AG09319 (cell line): ENCODE measurements around the gene EXOG.

Experiments
- DNase-seq: peaks from one replicate; pipeline ENCODE4 v3.0.0-alpha.2; 2010; ENCODE audit warnings: low read depth; ENCODE audit errors: extremely low read depth
- TF ChIP-seq, protein P1 (sequence below): IDR thresholded peaks from 2 replicates; pipeline ENCODE4 v1.5.1; 2011; ENCODE audit warnings: low read depth, mild to moderate bottlenecking, inconsistent platforms, low read length, moderate library complexity

The EXOG gene

DNA sequence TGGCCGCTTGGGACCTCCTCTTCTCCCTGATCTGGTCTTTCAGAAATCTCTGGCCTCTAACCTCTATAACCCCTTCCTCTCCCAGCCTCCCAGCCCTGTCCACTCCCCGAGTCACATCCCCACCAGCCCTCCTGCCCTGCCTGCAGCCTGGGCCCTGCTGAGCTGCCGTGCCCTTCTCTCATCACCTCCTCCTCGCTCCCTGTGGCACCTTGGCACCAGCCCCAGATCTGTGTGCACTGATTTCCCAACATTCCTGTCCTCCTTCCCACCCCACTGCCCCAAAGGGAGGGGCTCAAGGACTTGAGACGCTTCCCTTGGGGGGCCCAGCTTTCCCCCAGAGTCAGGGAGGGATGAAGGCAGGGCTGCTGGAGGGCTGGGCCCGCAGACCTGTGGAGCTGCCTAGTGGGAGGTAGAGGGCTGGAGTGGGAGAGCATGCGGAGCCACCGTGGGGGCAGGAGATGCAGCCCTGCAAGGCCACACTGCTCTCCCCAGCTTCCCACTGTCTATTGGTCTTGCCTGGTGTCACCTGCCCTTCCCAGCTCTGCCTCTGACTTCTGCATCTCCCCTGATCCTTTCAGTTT is 42.7 kb downstream of the EXOG start:
- TF ChIP-seq, protein P1, sequence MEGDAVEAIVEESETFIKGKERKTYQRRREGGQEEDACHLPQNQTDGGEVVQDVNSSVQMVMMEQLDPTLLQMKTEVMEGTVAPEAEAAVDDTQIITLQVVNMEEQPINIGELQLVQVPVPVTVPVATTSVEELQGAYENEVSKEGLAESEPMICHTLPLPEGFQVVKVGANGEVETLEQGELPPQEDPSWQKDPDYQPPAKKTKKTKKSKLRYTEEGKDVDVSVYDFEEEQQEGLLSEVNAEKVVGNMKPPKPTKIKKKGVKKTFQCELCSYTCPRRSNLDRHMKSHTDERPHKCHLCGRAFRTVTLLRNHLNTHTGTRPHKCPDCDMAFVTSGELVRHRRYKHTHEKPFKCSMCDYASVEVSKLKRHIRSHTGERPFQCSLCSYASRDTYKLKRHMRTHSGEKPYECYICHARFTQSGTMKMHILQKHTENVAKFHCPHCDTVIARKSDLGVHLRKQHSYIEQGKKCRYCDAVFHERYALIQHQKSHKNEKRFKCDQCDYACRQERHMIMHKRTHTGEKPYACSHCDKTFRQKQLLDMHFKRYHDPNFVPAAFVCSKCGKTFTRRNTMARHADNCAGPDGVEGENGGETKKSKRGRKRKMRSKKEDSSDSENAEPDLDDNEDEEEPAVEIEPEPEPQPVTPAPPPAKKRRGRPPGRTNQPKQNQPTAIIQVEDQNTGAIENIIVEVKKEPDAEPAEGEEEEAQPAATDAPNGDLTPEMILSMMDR, result no peak
- no peak for DNase-seq

DNA sequence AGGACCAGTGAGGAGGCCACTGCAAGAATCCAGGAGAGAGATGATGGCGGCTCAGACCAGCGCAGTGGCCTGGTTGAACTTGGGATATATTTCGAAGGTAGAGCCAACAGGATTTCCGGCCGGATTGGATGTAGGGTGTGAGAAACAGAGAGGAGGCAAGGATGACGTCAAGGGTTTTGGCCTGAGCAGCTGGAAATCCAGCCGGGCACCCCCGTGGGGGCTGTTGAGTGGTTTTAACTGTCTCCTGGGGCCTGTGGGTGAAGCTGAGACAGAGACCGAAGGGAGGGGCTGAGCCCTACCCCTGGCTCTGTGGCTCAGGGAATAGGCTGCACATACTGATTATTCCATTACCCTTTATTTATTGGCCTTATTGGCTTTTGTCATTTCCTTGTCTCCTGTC is 45.7 kb downstream of the EXOG start:
- no peak for DNase-seq
- TF ChIP-seq, protein P1, result no peak

DNA sequence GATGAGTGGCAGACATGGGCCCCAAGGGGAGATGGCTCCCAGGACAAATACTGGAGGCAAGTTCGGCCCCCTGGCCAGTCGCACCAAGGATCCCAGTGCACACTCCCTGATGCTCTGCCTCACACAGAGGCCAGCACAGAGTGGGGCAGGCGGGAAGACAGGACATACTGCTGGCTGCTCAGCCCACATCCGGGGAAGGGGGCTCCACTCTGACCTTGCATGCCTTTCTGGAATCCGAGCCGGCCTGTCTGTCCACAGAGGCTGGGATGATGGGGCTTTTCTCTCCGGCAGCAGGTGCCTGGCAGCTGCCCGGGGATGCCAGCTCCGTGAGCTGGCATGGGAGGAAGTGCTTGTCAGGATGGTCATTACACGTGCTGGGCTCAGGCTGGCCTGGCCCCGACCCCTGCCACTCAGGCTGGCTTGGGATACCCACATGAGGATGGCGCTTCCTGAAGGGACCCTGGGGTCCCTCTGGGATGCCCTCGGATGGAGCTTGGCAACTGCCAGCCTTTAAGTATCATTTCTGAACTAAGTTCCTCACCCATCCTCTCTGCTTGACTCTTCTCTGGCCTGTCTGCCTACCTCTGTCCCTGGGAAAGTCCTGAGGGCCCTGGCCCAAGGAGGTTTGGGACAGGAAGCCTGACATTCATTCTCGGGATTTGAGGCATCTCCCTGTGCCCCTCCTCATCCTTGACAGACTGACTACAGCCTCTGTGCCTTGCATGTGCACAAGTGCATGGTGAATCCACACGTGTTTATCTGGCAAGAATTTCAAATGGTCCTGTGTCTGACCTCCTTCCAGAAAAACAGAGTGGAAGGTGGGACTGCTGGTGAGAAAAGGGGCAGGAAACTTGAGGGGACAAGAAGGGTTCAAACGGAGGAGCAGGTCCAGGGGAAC is 46.5 kb downstream of the EXOG start:
- DNase-seq, result no peak
- TF ChIP-seq, protein P1, result no peak

- no peak for DNase-seq
- TF ChIP-seq, protein P1, result no peak
Measured at GRCh38 chr3:38543586-38543985, 47.4 kb downstream of the EXOG start.

- TF ChIP-seq, protein P1, result no peak
- no peak for DNase-seq
Measured at GRCh38 chr3:38544926-38545325, 48.8 kb downstream of the EXOG start.

DNA sequence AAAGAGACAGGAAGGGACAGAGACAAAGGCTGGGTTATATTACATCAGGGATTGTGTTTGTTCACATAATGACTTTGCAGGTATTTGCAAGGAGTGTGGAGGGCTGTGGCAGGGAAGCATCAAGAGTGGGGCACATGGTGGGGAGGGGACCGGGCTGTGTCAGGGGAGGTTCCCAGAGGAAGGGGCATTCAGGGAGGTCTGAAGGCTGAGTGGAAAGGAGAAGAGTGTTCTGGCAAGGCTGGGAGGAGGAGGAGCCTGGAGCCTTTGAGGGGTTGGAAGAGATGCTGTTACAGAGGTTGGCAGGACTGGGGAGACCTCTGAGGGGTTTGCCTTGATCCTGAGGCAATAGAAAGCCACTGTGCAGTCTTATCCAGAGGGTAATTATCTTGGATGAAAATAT is 49.4 kb downstream of the EXOG start:
- TF ChIP-seq, protein P1, result no peak
- DNase-seq, result no peak

GRCh38 chr3:38545983-38546382 is 49.8 kb downstream of the EXOG start:
- DNase-seq, result no peak
- TF ChIP-seq, protein P1, result no peak
